ENCODE measurements around the gene ADGRG2.

- TF ChIP-seq CTCF (IDR thresholded peaks at IDR 0.05): no peak
- TF ChIP-seq POLR2A (IDR thresholded peaks at IDR 0.05): no peak
Observed at GRCh38 chrX:19122641-19123009, 357 bp upstream of the ADGRG2 start.

All from adrenal gland (tissue), 5 donors.